ENCODE results near the gene SCYL3.

DNA sequence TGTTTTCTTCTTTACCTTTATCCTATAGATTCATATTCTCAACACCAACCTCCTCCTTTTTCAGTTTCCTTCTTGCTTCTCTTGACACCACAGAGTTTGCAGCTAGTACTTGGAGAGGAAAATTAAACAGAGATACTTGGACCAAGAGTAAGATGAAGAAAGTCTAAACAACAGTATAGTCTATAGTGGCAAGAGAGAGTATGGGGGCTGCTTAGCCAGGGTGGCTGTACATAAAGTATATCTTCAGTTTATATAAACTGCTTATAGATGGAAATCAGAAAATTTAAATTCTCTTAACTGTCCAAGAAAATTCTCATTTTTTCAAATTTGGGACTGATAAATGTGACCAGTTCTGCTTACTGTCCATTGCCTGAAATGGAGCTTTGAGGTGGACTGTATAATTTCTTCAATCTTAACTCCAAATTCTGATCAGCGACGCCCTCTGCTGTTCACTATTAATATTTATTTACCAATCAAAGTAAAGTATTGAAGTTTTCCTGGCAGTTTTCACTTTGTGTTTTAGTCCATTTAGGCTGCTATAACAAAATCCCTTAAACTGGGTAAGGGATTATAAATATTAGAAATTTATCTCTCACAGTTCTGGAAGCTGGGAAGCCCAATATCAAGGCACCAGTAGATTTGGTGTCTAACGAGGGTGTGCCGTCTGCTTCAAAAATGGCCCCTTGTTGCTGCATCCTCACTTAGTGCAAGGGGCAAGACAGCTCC, 84.2 kb downstream of the SCYL3 start:
- TF ChIP-seq, protein P1, sequence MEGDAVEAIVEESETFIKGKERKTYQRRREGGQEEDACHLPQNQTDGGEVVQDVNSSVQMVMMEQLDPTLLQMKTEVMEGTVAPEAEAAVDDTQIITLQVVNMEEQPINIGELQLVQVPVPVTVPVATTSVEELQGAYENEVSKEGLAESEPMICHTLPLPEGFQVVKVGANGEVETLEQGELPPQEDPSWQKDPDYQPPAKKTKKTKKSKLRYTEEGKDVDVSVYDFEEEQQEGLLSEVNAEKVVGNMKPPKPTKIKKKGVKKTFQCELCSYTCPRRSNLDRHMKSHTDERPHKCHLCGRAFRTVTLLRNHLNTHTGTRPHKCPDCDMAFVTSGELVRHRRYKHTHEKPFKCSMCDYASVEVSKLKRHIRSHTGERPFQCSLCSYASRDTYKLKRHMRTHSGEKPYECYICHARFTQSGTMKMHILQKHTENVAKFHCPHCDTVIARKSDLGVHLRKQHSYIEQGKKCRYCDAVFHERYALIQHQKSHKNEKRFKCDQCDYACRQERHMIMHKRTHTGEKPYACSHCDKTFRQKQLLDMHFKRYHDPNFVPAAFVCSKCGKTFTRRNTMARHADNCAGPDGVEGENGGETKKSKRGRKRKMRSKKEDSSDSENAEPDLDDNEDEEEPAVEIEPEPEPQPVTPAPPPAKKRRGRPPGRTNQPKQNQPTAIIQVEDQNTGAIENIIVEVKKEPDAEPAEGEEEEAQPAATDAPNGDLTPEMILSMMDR (IDR thresholded peaks at IDR 0.05) = peak; percentile 49 to 56 (median 54)
- TF ChIP-seq POLR2A (IDR thresholded peaks at IDR 0.05) = no peak
